Endothelial cell of umbilical vein (primary cell): ENCODE data around the gene TPK1. TPM values are rescaled to one million over a fixed set of nuclear protein-coding genes. Genes with fewer than 3 reads are reported as not detected.

Experiments used
- BruUV-seq: library from RNA; stranded (reverse); fragments of 400-500 nt; replicated peaks from 2 replicates; lab custom pipeline; 2021; lab: Mats Ljungman, UMichigan
- CTCF ChIA-PET: fragments of 300-600, 350-600 bp; sonication (Branson Sonifier 250); formaldehyde crosslinking; loops from one replicate; lab custom pipeline; 2021; ENCODE audit warnings: antibody characterized with exemption, inconsistent platforms; lab: Charles Lee
- POLR2A ChIA-PET: fragments of 300-600, 350-600 bp; sonication (Branson Sonifier 250); formaldehyde crosslinking; loops from one replicate; lab custom pipeline; 2021; ENCODE audit warnings: antibody characterized with exemption, inconsistent platforms; lab: Charles Lee
- DNase-seq: peaks from one replicate; pipeline ENCODE4 v3.0.0-alpha.2; 2011; ENCODE audit warnings: low read depth, low spot score
- FAIRE-seq: peaks from 2 replicates; lab custom pipeline; 2011; peaks lifted over from hg19 to GRCh38; lab: Jason Lieb, UNC
- H2AFZ ChIP-seq: 2 replicates; pipeline ENCODE4 v1.6.0; 2012; ENCODE audit warnings: low read depth, low read length, control low read depth, inconsistent platforms
- H3K27ac ChIP-seq: 2 replicates; pipeline ENCODE4 v1.5.1; 2011; ENCODE audit warnings: low read depth, mild to moderate bottlenecking, control low read depth, low read length, moderate library complexity; ENCODE audit not compliant: insufficient read depth
- H3K27me3 ChIP-seq, 2 experiments: 2 replicates each; pipeline versions ENCODE4 v1.6.0 to v1.6.1; 2011; ENCODE audit warnings: low read length in 2 of 2, mixed read lengths in 1 of 2; ENCODE audit not compliant: control insufficient read depth in 2 of 2, insufficient read depth in 2 of 2
- H3K36me3 ChIP-seq, 2 experiments: 2 replicates in 1 of 2; 3 replicates in 1 of 2; pipeline ENCODE4 v1.5.1; 2011; ENCODE audit warnings: low read length in 2 of 2, mild to moderate bottlenecking in 1 of 2, moderate library complexity in 1 of 2; ENCODE audit not compliant: control insufficient read depth in 2 of 2, insufficient read depth in 2 of 2; ENCODE audit errors: extremely low read depth in 1 of 2
- H3K4me1 ChIP-seq: 3 replicates; pipeline ENCODE4 v1.5.1; 2011; ENCODE audit warnings: mild to moderate bottlenecking, low read length; ENCODE audit not compliant: control insufficient read depth, insufficient read depth; ENCODE audit errors: extremely low read depth
- H3K4me2 ChIP-seq: 2 replicates; pipeline ENCODE4 v1.6.1; 2011; ENCODE audit warnings: low read length, control low read depth, mixed read lengths; ENCODE audit not compliant: insufficient read depth
- H3K4me3 ChIP-seq, 3 experiments: fragments of 200-600 bp in 1 of 3; sonication (generic), shearing (Covaris generic) in 1 of 3; replicated peaks in 1 of 3; 2 replicates each; pipeline ENCODE4 v1.5.1; 2011 to 2016; ENCODE audit warnings: control low read depth in 3 of 3, low read length in 3 of 3, mild to moderate bottlenecking in 2 of 3, inconsistent platforms in 1 of 3, low read depth in 1 of 3, moderate library complexity in 1 of 3; ENCODE audit not compliant: insufficient read depth in 1 of 3
- H3K79me2 ChIP-seq: 2 replicates; pipeline ENCODE4 v1.6.0; 2012; ENCODE audit warnings: low read length, inconsistent platforms; ENCODE audit not compliant: control insufficient read depth, insufficient read depth
- H3K9ac ChIP-seq: replicated peaks from 2 replicates; pipeline ENCODE3; 2011; ENCODE audit warnings: low read length, control low read depth; ENCODE audit not compliant: insufficient read depth; ENCODE audit errors: extremely low read depth
- H3K9me1 ChIP-seq: replicated peaks from 3 replicates; pipeline ENCODE4 v1.6.0; 2011; ENCODE audit warnings: mild to moderate bottlenecking, low read length; ENCODE audit not compliant: control insufficient read depth, insufficient read depth; ENCODE audit errors: extremely low read depth
- H3K9me3 ChIP-seq: replicated peaks from 2 replicates; pipeline ENCODE4 v1.5.1; 2012; ENCODE audit warnings: low read length, inconsistent platforms; ENCODE audit not compliant: control insufficient read depth, insufficient read depth
- H4K20me1 ChIP-seq: replicated peaks from 2 replicates; pipeline ENCODE3; 2011; ENCODE audit warnings: mild to moderate bottlenecking, low read length; ENCODE audit not compliant: control insufficient read depth, insufficient read depth; ENCODE audit errors: extremely low read depth
- CTCF ChIP-seq, 2 donors: IDR thresholded peaks; 1 replicate in 1 of 2; 2 replicates in 1 of 2; pipeline ENCODE4 v1.5.1; 2011; ENCODE audit warnings: low read length in 2 of 2, mild to moderate bottlenecking in 2 of 2, moderate library complexity in 2 of 2, control low read depth in 1 of 2, inconsistent platforms in 1 of 2, low read depth in 1 of 2; ENCODE audit not compliant: insufficient read depth in 1 of 2; ENCODE audit errors: extremely low read depth in 1 of 2
- EZH2 ChIP-seq: IDR thresholded peaks from 2 replicates; pipeline ENCODE4 v1.6.1; 2012; ENCODE audit warnings: borderline replicate concordance, low read depth, mild to moderate bottlenecking, moderate library complexity, low read length, inconsistent platforms; ENCODE audit not compliant: severe bottlenecking
- FOS ChIP-seq: IDR thresholded peaks from 2 replicates; pipeline ENCODE4 v1.6.1; 2011; ENCODE audit warnings: mild to moderate bottlenecking, low read length, moderate library complexity, borderline replicate concordance; ENCODE audit not compliant: insufficient read depth
- GATA2 ChIP-seq: IDR thresholded peaks from 2 replicates; pipeline ENCODE4 v1.7.0; 2011; ENCODE audit warnings: low read depth, mild to moderate bottlenecking, moderate library complexity, mixed read lengths, low read length; ENCODE audit not compliant: insufficient read length, insufficient read depth
- JUN ChIP-seq: IDR thresholded peaks from 2 replicates; pipeline ENCODE4 v1.6.1; 2011; ENCODE audit warnings: borderline replicate concordance, low read depth; ENCODE audit not compliant: insufficient read length, insufficient read depth
- MAX ChIP-seq: IDR thresholded peaks from 2 replicates; pipeline ENCODE4 v1.6.1; 2011; ENCODE audit not compliant: insufficient read depth, insufficient read length
- MYC ChIP-seq: IDR thresholded peaks from one replicate; pipeline ENCODE4 v1.6.1; 2011; ENCODE audit warnings: mild to moderate bottlenecking, low read depth, low read length
- POLR2A ChIP-seq: IDR thresholded peaks from 2 replicates; pipeline ENCODE4 v1.6.1; 2012; ENCODE audit warnings: low read depth, mild to moderate bottlenecking, control low read depth, low read length
- POLR2AphosphoS5 ChIP-seq: IDR thresholded peaks from 2 replicates; pipeline ENCODE4 v1.6.1; 2012; ENCODE audit warnings: low read depth, mild to moderate bottlenecking, control low read depth, low read length, moderate library complexity; ENCODE audit not compliant: insufficient read depth
- dilution Hi-C: fragments of 300-500 bp; cut with MboI; formaldehyde crosslinking; loops from one replicate; pipeline ENCODE4 v1.15.0; 2019; ENCODE audit warnings: low sequenced_read_pairs; ENCODE audit not compliant: extremely low pct_ligation_motif_present
- intact Hi-C: fragments of 100-400 bp; cut with micrococcal nuclease; formaldehyde crosslinking; loops from one replicate; pipeline ENCODE4 v1.10.0; 2022
- polyA plus RNA-seq, 4 experiments: library from polyadenylated mRNA; depleted of rRNA in 3 of 4; stranded (reverse) in 3 of 4; unstranded in 1 of 4; fragments of >200 nt; gene quantifications; 2 replicates each; pipeline versions ENCODE4 v1.2.1 to v1.2.3, GENCODE V29; 2011 to 2012; ENCODE audit warnings: missing spikeins in 1 of 4
- total RNA-seq: library from RNA; stranded (reverse); gene quantifications from 2 replicates; pipeline ENCODE4 v1.2.3, GENCODE V29; 2021

The TPK1 gene
- total and polyA plus RNA-seq, 2 donors (not counting 3 experiments of a cell fraction or from before 2014, with no cell fraction given), result 7.5 to 9.3 TPM

DNA sequence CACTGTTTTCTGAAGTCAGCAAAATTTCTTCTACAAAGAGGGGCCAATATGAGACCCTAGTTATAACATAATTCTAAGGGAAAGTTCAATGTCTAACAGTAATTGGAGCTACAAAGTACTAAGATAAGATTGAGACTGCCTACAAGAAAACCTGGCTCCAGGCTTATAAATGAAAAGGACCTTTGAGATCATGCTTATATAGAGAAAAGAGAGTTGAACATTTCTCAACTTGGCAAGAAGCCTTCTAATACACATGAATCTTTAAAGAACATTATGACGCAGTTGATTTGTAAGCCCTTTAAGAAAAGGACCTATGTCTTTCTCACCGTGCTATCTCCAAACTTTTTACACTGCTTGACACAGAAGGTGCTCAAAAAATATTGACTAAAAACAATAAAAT is 87.9 kb downstream of the TPK1 start:
- ChIA-PET POLR2A (no interaction called here), CTCF (interaction anchor here (1.0 to 3.7 kb wide), 3 partner anchors 9 to 39 kb away, joined by 3 to 28 read pairs (median 4); no protein-coding TSS in a partner anchor)
- Histone ChIP-seq H3K9me1 (no peaks in the 10 kb centered on the region), H3K27me3 (no peaks in the 10 kb centered on the region), H4K20me1 (no peaks in the 10 kb centered on the region), H2AFZ (no peak overlapping the region), H3K9me3 (no peaks in the 10 kb centered on the region), H3K4me1 (no peaks in the 10 kb centered on the region), H3K36me3 (no peaks in the 10 kb centered on the region), H3K4me3 (no peak overlapping the region), H3K27ac (no peak overlapping the region), H3K9ac (no peak overlapping the region), H3K79me2 (no peaks in the 10 kb centered on the region), H3K4me2 (no peak overlapping the region)
- BruUV-seq, result no TSS peak
- FAIRE-seq (no peak), DNase-seq (no peak)
- no peak for TF ChIP-seq EZH2
- TF ChIP-seq MAX, result no peak
- no peak for TF ChIP-seq POLR2A
- no peak for TF ChIP-seq JUN
- TF ChIP-seq POLR2AphosphoS5, result no peak
- no peak for TF ChIP-seq FOS
- no peak for TF ChIP-seq MYC
- TF ChIP-seq GATA2, result no peak
- no peak for TF ChIP-seq CTCF (IDR thresholded peaks at IDR 0.05; ENCODE audit: extremely low read depth in 1 of 2, insufficient read depth in 1 of 2, low read depth in 1 of 2, low read length in 2 of 2)
- intact Hi-C loops (no loop called here), dilution Hi-C loops (no loop called here)
